Measurements from ENCODE around the gene CD300LG. TPM values are rescaled to one million over a fixed set of nuclear protein-coding genes. Genes with fewer than 3 reads are reported as not detected.

CD300LG gene
- total and polyA plus RNA-seq, 2 experiments from 2014 or later: not detected

DNA sequence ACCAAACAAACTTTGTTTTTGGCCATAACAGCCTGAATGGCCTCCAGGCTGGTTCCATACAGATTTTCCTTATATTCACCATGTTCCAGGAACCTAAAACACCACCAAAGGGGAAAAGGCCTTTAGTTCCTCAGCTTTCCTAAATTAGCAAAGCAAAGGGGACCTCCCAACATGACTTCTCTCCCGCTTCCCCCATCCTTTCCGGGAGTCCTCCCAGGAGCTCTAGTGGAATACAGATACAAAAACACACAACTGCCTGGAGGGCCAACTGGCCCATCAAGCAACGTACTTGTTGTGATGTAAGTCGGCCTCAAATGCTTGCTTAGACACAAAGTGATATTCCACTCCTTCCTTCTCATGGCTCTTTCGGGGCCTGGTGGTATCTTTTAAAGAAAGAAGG lies 36.2 kb upstream of the CD300LG start (continued):
- no peak for TF ChIP-seq JUNB (IDR thresholded peaks at IDR 0.05; ENCODE audit: unreplicated experiment)
- TF ChIP-seq, protein P1, sequence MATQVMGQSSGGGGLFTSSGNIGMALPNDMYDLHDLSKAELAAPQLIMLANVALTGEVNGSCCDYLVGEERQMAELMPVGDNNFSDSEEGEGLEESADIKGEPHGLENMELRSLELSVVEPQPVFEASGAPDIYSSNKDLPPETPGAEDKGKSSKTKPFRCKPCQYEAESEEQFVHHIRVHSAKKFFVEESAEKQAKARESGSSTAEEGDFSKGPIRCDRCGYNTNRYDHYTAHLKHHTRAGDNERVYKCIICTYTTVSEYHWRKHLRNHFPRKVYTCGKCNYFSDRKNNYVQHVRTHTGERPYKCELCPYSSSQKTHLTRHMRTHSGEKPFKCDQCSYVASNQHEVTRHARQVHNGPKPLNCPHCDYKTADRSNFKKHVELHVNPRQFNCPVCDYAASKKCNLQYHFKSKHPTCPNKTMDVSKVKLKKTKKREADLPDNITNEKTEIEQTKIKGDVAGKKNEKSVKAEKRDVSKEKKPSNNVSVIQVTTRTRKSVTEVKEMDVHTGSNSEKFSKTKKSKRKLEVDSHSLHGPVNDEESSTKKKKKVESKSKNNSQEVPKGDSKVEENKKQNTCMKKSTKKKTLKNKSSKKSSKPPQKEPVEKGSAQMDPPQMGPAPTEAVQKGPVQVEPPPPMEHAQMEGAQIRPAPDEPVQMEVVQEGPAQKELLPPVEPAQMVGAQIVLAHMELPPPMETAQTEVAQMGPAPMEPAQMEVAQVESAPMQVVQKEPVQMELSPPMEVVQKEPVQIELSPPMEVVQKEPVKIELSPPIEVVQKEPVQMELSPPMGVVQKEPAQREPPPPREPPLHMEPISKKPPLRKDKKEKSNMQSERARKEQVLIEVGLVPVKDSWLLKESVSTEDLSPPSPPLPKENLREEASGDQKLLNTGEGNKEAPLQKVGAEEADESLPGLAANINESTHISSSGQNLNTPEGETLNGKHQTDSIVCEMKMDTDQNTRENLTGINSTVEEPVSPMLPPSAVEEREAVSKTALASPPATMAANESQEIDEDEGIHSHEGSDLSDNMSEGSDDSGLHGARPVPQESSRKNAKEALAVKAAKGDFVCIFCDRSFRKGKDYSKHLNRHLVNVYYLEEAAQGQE (IDR thresholded peaks at IDR 0.05; ENCODE audit: unreplicated experiment): no peak

DNA sequence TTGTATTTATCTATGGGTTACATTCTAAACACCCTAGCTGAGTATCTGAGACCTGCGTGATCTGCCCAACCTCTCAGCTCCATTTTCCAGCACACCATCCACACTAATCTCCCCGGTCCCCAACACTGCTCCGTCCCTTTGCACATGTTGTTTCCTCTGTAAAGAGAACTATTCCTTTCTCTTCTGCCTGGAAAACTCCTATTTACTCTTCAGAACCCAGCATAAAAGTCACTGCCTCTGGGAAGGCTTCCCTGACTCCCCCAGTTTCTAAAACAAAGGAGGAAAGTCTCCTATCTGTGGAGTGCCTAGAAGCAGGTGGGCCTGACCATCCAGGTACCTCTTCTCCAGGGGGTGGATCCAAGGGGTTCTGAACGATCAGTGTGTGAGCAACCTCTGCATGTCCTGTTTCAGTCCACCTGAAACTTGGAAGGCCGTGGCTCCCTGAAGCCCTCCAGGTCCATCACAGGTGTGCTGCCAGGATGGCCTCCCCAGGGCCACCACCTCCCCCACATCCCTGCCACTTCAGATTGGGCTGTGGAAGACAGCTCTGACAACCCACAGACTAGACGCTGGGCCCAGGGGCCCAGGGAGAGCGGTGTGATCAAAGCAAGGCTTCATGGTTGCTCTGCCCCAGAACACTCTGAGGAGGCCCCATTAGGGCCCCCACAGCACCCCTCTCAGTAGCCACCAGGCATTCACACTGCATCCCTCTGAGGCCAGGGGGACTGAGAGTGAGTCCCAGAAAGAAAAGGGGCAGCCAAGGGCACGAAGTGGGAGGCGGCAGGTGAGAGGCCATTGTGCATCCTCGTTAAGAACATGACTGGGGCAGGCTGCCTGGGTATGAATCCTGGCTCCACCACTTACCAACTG lies 34.3 kb upstream of the CD300LG start:
- H3K27ac Mint-ChIP-seq: no peak overlapping the region
- Histone ChIP-seq H3K36me3 (ENCODE audit: insufficient read depth) (no peaks in the 10 kb centered on the region), H3K79me2 (replicated peaks; ENCODE audit: insufficient read depth) (no peaks in the 10 kb centered on the region), H3K4me3 (no peak overlapping the region), H3K9me2 (ENCODE audit: insufficient read depth) (no peaks in the 10 kb centered on the region), H3K27me3 (ENCODE audit: insufficient read depth) (no peaks in the 10 kb centered on the region), H2AFZ (no peak overlapping the region), H3F3A (replicated peaks; ENCODE audit: low read depth) (no peaks in the 10 kb centered on the region), H3K4me2 (no peak overlapping the region), H3K27ac (ENCODE audit: low read depth) (no peak overlapping the region), H4K20me1 (replicated peaks; ENCODE audit: insufficient read depth) (no peaks in the 10 kb centered on the region), H3K4me1 (ENCODE audit: insufficient read depth) (no peaks in the 10 kb centered on the region; the same call in 1 of the 2 replicates)
- ATAC-seq (no peak), DNase-seq (ENCODE audit: low spot score) (no peak)
- peaks cover 8% of the 10 kb centered on the region for H3K36me3 Mint-ChIP-seq (ENCODE audit: low read depth)
- H3K27me3 Mint-ChIP-seq (ENCODE audit: insufficient read depth, low read depth, poor library complexity): peaks cover 4% of the 10 kb centered on the region
- peaks cover 19% of the 10 kb centered on the region for H3K4me1 Mint-ChIP-seq
- H3K9me3 Mint-ChIP-seq: no peaks in the 10 kb centered on the region
- no peak overlapping the region for H3K4me3 Mint-ChIP-seq
- no peak for TF ChIP-seq CREB1 (CRISPR knock-in tag; IDR thresholded peaks at IDR 0.05; ENCODE audit: low read depth)

DNA sequence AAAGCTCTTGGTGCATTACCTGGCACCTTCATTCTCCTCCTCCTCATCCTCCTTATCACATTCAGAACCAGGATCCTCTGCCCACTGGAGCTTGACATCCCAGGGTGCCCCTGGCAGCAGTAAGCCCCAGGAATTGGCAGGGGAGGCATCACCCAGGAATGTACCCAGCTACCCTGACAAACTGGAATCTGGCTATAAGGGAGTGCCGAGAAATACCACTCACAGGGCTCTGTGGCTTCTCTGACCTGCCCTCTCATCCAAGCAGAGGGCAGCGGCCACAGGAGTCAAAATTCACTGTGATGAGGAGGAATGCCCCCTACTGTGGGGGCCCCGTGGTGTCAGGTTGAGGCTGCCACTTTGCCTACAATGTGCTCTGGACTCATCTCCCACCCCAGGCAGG lies 33.6 kb upstream of the CD300LG start:
- Histone ChIP-seq H3K4me3 (no peak overlapping the region), H3K27me3 (ENCODE audit: insufficient read depth) (no peaks in the 10 kb centered on the region), H3K36me3 (ENCODE audit: insufficient read depth) (no peaks in the 10 kb centered on the region), H3F3A (replicated peaks; ENCODE audit: low read depth) (no peaks in the 10 kb centered on the region), H3K79me2 (replicated peaks; ENCODE audit: insufficient read depth) (no peaks in the 10 kb centered on the region), H2AFZ (no peak overlapping the region), H4K20me1 (replicated peaks; ENCODE audit: insufficient read depth) (no peaks in the 10 kb centered on the region), H3K4me2 (no peak overlapping the region), H3K9me2 (ENCODE audit: insufficient read depth) (no peaks in the 10 kb centered on the region), H3K27ac (ENCODE audit: low read depth) (no peak overlapping the region), H3K4me1 (ENCODE audit: insufficient read depth) (no peaks in the 10 kb centered on the region; the same call in 1 of the 2 replicates)
- peaks cover 4% of the 10 kb centered on the region for H3K27me3 Mint-ChIP-seq (ENCODE audit: insufficient read depth, low read depth, poor library complexity)
- H3K4me1 Mint-ChIP-seq: peaks cover 19% of the 10 kb centered on the region
- ATAC-seq: no peak
- peaks cover 4% of the 10 kb centered on the region for H3K36me3 Mint-ChIP-seq (ENCODE audit: low read depth)
- no peak overlapping the region for H3K27ac Mint-ChIP-seq
- H3K9me3 Mint-ChIP-seq: no peaks in the 10 kb centered on the region
- no peak for DNase-seq (ENCODE audit: low spot score)
- H3K4me3 Mint-ChIP-seq: no peak overlapping the region
- TF ChIP-seq POLR2AphosphoS5 (IDR thresholded peaks at IDR 0.05; ENCODE audit: low read depth) (no peak), EZH2phosphoT487 (IDR thresholded peaks at IDR 0.05; ENCODE audit: unreplicated experiment) (no peak), CREB1 (CRISPR knock-in tag; IDR thresholded peaks at IDR 0.05; ENCODE audit: low read depth) (no peak), STAT1 (IDR thresholded peaks at IDR 0.05; ENCODE audit: unreplicated experiment) (no peak), ZNF114 (CRISPR knock-in tag; IDR thresholded peaks at IDR 0.05) (no peak), JUNB (IDR thresholded peaks at IDR 0.05; ENCODE audit: unreplicated experiment) (no peak), NANOG (IDR thresholded peaks at IDR 0.05; ENCODE audit: borderline replicate concordance) (no peak)
- TF ChIP-seq, protein P2, sequence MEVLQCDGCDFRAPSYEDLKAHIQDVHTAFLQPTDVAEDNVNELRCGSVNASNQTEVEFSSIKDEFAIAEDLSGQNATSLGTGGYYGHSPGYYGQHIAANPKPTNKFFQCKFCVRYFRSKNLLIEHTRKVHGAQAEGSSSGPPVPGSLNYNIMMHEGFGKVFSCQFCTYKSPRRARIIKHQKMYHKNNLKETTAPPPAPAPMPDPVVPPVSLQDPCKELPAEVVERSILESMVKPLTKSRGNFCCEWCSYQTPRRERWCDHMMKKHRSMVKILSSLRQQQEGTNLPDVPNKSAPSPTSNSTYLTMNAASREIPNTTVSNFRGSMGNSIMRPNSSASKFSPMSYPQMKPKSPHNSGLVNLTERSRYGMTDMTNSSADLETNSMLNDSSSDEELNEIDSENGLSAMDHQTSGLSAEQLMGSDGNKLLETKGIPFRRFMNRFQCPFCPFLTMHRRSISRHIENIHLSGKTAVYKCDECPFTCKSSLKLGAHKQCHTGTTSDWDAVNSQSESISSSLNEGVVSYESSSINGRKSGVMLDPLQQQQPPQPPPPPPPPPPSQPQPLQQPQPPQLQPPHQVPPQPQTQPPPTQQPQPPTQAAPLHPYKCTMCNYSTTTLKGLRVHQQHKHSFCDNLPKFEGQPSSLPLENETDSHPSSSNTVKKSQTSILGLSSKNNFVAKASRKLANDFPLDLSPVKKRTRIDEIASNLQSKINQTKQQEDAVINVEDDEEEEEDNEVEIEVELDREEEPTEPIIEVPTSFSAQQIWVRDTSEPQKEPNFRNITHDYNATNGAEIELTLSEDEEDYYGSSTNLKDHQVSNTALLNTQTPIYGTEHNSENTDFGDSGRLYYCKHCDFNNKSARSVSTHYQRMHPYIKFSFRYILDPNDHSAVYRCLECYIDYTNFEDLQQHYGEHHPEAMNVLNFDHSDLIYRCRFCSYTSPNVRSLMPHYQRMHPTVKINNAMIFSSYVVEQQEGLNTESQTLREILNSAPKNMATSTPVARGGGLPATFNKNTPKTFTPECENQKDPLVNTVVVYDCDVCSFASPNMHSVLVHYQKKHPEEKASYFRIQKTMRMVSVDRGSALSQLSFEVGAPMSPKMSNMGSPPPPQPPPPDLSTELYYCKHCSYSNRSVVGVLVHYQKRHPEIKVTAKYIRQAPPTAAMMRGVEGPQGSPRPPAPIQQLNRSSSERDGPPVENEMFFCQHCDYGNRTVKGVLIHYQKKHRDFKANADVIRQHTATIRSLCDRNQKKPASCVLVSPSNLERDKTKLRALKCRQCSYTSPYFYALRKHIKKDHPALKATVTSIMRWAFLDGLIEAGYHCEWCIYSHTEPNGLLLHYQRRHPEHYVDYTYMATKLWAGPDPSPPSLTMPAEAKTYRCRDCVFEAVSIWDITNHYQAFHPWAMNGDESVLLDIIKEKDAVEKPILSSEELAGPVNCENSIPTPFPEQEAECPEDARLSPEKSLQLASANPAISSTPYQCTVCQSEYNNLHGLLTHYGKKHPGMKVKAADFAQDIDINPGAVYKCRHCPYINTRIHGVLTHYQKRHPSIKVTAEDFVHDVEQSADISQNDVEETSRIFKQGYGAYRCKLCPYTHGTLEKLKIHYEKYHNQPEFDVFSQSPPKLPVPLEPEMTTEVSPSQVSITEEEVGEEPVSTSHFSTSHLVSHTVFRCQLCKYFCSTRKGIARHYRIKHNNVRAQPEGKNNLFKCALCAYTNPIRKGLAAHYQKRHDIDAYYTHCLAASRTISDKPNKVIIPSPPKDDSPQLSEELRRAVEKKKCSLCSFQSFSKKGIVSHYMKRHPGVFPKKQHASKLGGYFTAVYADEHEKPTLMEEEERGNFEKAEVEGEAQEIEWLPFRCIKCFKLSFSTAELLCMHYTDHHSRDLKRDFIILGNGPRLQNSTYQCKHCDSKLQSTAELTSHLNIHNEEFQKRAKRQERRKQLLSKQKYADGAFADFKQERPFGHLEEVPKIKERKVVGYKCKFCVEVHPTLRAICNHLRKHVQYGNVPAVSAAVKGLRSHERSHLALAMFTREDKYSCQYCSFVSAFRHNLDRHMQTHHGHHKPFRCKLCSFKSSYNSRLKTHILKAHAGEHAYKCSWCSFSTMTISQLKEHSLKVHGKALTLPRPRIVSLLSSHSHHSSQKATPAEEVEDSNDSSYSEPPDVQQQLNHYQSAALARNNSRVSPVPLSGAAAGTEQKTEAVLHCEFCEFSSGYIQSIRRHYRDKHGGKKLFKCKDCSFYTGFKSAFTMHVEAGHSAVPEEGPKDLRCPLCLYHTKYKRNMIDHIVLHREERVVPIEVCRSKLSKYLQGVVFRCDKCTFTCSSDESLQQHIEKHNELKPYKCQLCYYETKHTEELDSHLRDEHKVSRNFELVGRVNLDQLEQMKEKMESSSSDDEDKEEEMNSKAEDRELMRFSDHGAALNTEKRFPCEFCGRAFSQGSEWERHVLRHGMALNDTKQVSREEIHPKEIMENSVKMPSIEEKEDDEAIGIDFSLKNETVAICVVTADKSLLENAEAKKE (CRISPR knock-in tag; IDR thresholded peaks at IDR 0.05): no peak

Data from GM23338 (cell line).